Measurements from ENCODE around the gene ANKRD65.

- no peak for TF ChIP-seq CTCF (IDR thresholded peaks at IDR 0.05 in 2 of 3, conservative IDR thresholded peaks at IDR 0.05 in 1 of 3; ENCODE audit: borderline replicate concordance in 1 of 3, insufficient read depth in 1 of 3, low read depth in 2 of 3, low read length in 2 of 3)
- TF ChIP-seq ATF3 (IDR thresholded peaks at IDR 0.05) = no peak
- TF ChIP-seq TCF7L2 (IDR thresholded peaks at IDR 0.05; ENCODE audit: borderline replicate concordance, extremely low read depth, insufficient read depth, insufficient read length) = no peak
Measured at GRCh38 chr1:1435106-1435903, 14.2 kb upstream of the ANKRD65 start, which contains the start of gene VWA1.
